Measurements from ENCODE around the gene PCBP3. TPM values are rescaled to one million over a fixed set of nuclear protein-coding genes. Genes with fewer than 3 reads are reported as not detected.

PCBP3 gene
- total and polyA plus RNA-seq, 10 of the 15 experiments (the other 5 are each of a cell fraction or from before 2014, with no cell fraction given): 0.09 to 1.3 (median 0.46) TPM; not detected in 3

- FAIRE-seq: no peak
- Histone ChIP-seq H3K27ac (ENCODE audit: control insufficient read depth, insufficient read depth) (no peak overlapping the region), H3K36me3 (ENCODE audit: control insufficient read depth in 2 of 2, insufficient read depth in 2 of 2, low read length in 1 of 2) (no peaks in the 10 kb centered on the region), H3K9me3 (replicated peaks; ENCODE audit: control insufficient read depth, insufficient read depth, low read length) (no peaks in the 10 kb centered on the region; the same call in 2 of the 3 replicates), H3K79me2 (ENCODE audit: control insufficient read depth, insufficient read depth, low read length) (no peaks in the 10 kb centered on the region), H3K27me3 (replicated peaks in 1 of 2; ENCODE audit: control insufficient read depth in 2 of 2, insufficient read depth in 2 of 2, low read length in 1 of 2) (no peaks in the 10 kb centered on the region), H3K4me3 (no peak overlapping the region), H3K4me2 (ENCODE audit: control insufficient read depth, insufficient read depth) (no peak overlapping the region), H2AFZ (ENCODE audit: control insufficient read depth, low read depth, low read length) (no peak overlapping the region), H4K20me1 (ENCODE audit: control insufficient read depth, insufficient read depth) (no peaks in the 10 kb centered on the region), H3K4me1 (ENCODE audit: control insufficient read depth, insufficient read depth, low read length) (no peaks in the 10 kb centered on the region), H3K9ac (ENCODE audit: control insufficient read depth, insufficient read depth, low read length) (no peak overlapping the region)
- ChIA-PET POLR2A (no interaction called here), SMC1A (ENCODE audit: uncharacterized antibody, unreplicated experiment) (interaction anchor here (0.7 kb wide), 1 partner anchor 74 kb away, joined by 3 read pairs; no protein-coding TSS in a partner anchor), CTCF (interaction anchor here (0.8 to 1.4 kb wide), 3 partner anchors 14 to 783 kb away, joined by 3 to 4 read pairs (median 3); no protein-coding TSS in a partner anchor), RAD21 (ENCODE audit: unreplicated experiment) (interaction anchor here (1.1 kb wide), 1 partner anchor 41 kb away, joined by 3 read pairs; no protein-coding TSS in a partner anchor)
- BruUV-seq (replicated peaks): no TSS peak
- WGBS (ENCODE audit: insufficient coverage, insufficient replicate concordance, low lambda C conversion rate, missing lambda C conversion rate): 61% methylated on average over 8 of the region's 8 CpGs
- ATAC-seq: no peak
- in situ Hi-C loops (cut with MboI) (no loop called here), intact Hi-C loops (cut with micrococcal nuclease; ENCODE audit: unreplicated experiment) (no loop called here)
- TF ChIP-seq, protein P1, sequence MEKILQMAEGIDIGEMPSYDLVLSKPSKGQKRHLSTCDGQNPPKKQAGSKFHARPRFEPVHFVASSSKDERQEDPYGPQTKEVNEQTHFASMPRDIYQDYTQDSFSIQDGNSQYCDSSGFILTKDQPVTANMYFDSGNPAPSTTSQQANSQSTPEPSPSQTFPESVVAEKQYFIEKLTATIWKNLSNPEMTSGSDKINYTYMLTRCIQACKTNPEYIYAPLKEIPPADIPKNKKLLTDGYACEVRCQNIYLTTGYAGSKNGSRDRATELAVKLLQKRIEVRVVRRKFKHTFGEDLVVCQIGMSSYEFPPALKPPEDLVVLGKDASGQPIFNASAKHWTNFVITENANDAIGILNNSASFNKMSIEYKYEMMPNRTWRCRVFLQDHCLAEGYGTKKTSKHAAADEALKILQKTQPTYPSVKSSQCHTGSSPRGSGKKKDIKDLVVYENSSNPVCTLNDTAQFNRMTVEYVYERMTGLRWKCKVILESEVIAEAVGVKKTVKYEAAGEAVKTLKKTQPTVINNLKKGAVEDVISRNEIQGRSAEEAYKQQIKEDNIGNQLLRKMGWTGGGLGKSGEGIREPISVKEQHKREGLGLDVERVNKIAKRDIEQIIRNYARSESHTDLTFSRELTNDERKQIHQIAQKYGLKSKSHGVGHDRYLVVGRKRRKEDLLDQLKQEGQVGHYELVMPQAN (conservative IDR thresholded peaks at IDR 0.05): no peak
- TF ChIP-seq SIX5 (IDR thresholded peaks at IDR 0.05; ENCODE audit: low read depth, low read length, severe bottlenecking) (no peak), RELA (IDR thresholded peaks at IDR 0.05; ENCODE audit: borderline replicate concordance, partially characterized antibody) (no peak), STAT1 (conservative IDR thresholded peaks at IDR 0.05) (no peak), CBFB (IDR thresholded peaks at IDR 0.05; ENCODE audit: low read depth) (no peak), NR2C2 (IDR thresholded peaks at IDR 0.05; ENCODE audit: borderline replicate concordance, control insufficient read depth, insufficient read length, low read depth) (no peak), SPI1 (IDR thresholded peaks at IDR 0.05; ENCODE audit: borderline replicate concordance, insufficient read depth, low read depth, low read length) (no peak), ZBTB11 (CRISPR knock-in tag; IDR thresholded peaks at IDR 0.05) (no peak)
- TF ChIP-seq, protein P2, sequence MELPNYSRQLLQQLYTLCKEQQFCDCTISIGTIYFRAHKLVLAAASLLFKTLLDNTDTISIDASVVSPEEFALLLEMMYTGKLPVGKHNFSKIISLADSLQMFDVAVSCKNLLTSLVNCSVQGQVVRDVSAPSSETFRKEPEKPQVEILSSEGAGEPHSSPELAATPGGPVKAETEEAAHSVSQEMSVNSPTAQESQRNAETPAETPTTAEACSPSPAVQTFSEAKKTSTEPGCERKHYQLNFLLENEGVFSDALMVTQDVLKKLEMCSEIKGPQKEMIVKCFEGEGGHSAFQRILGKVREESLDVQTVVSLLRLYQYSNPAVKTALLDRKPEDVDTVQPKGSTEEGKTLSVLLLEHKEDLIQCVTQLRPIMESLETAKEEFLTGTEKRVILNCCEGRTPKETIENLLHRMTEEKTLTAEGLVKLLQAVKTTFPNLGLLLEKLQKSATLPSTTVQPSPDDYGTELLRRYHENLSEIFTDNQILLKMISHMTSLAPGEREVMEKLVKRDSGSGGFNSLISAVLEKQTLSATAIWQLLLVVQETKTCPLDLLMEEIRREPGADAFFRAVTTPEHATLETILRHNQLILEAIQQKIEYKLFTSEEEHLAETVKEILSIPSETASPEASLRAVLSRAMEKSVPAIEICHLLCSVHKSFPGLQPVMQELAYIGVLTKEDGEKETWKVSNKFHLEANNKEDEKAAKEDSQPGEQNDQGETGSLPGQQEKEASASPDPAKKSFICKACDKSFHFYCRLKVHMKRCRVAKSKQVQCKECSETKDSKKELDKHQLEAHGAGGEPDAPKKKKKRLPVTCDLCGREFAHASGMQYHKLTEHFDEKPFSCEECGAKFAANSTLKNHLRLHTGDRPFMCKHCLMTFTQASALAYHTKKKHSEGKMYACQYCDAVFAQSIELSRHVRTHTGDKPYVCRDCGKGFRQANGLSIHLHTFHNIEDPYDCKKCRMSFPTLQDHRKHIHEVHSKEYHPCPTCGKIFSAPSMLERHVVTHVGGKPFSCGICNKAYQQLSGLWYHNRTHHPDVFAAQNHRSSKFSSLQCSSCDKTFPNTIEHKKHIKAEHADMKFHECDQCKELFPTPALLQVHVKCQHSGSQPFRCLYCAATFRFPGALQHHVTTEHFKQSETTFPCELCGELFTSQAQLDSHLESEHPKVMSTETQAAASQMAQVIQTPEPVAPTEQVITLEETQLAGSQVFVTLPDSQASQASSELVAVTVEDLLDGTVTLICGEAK (IDR thresholded peaks at IDR 0.05; ENCODE audit: borderline replicate concordance): no peak
- no peak for DNase-seq (ENCODE audit: low read depth, low spot score)
These were observed 277.5 kb downstream of the PCBP3 start for GRCh38 chr21:45920824-45921600.

All from GM12878 (cell line).